Activated CD8-positive, alpha-beta T cell treated with anti-CD3 and anti-CD28 coated beads for 36 hours (primary cell): Measurements from ENCODE around the gene CES5A. TPM values are rescaled to one million over a fixed set of nuclear protein-coding genes. Genes with fewer than 3 reads are reported as not detected.

ENCODE experiments used
- ATAC-seq: fragments of 200-7000 bp; cut with Tn5 transposase; one replicate; pipeline ENCODE4 v1.10.0; 2021; ENCODE audit warnings: mild to moderate bottlenecking, moderate library complexity
- CTCF ChIA-PET: fragments of 350-600 bp; sonication (Branson Sonifier 250); formaldehyde crosslinking; loops from one replicate; lab custom pipeline; 2021; ENCODE audit warnings: antibody characterized with exemption; lab: Charles Lee
- POLR2A ChIA-PET: fragments of 350-600 bp; sonication (Branson Sonifier 250); formaldehyde crosslinking; loops from one replicate; lab custom pipeline; 2021; ENCODE audit warnings: antibody characterized with exemption; lab: Charles Lee
- DNase-seq: peaks from one replicate; pipeline ENCODE4 v3.0.0-alpha.2; 2020
- H3K27ac Mint-ChIP-seq: one replicate; pipeline ENCODE4 v1.8.0; 2021; ENCODE audit warnings: mild to moderate bottlenecking, mixed read lengths
- H3K27me3 Mint-ChIP-seq: one replicate; pipeline ENCODE4 v1.8.0; 2021; ENCODE audit warnings: mixed read lengths
- H3K36me3 Mint-ChIP-seq: one replicate; pipeline ENCODE4 v1.8.0; 2021; ENCODE audit warnings: low read depth, mixed read lengths
- H3K4me1 Mint-ChIP-seq: one replicate; pipeline ENCODE4 v1.8.0; 2021; ENCODE audit warnings: low read depth, mixed read lengths
- H3K4me3 Mint-ChIP-seq: one replicate; pipeline ENCODE4 v1.8.0; 2021; ENCODE audit warnings: mild to moderate bottlenecking, moderate library complexity, mixed read lengths
- H3K9me3 Mint-ChIP-seq: one replicate; pipeline ENCODE4 v1.8.0; 2021; ENCODE audit warnings: mixed read lengths
- CTCF ChIP-seq: fragments of 200-600 bp; IDR thresholded peaks from one replicate; pipeline ENCODE4 v1.8.0; 2022; ENCODE audit warnings: antibody characterized with exemption, mild to moderate bottlenecking
- intact Hi-C: fragments of 100-400 bp; cut with micrococcal nuclease; formaldehyde crosslinking; loops from one replicate; pipeline ENCODE4 v1.10.0; 2022
- total RNA-seq, 2 experiments: library from RNA; stranded (reverse); gene quantifications; one replicate each; pipeline ENCODE4 v1.2.3, GENCODE V29; 2021

Gene CES5A
- total RNA-seq, 2 experiments from 2014 or later: not detected

GRCh38 chr16:55908641-55909040, 33.5 kb upstream of the CES5A start:
- Mint-ChIP-seq H3K27ac (no peak overlapping the region), H3K36me3 (no peaks in the 10 kb centered on the region), H3K27me3 (peaks cover 12% of the 10 kb centered on the region), H3K4me1 (no peaks in the 10 kb centered on the region), H3K4me3 (no peak overlapping the region), H3K9me3 (peaks cover 9% of the 10 kb centered on the region)
- DNase-seq (no peak), ATAC-seq (no peak)
- CTCF ChIA-PET: no interaction called here
- no peak for TF ChIP-seq CTCF
- POLR2A ChIA-PET: no interaction called here
- intact Hi-C loops: no loop called here

GRCh38 chr16:55907661-55908060, 32.5 kb upstream of the CES5A start:
- TF ChIP-seq CTCF: no peak
- DNase-seq (no peak), ATAC-seq (no peak)
- H3K36me3 Mint-ChIP-seq: no peaks in the 10 kb centered on the region
- POLR2A ChIA-PET: no interaction called here
- H3K27ac Mint-ChIP-seq: no peak overlapping the region
- H3K9me3 Mint-ChIP-seq: peaks cover 14% of the 10 kb centered on the region
- H3K4me1 Mint-ChIP-seq: no peaks in the 10 kb centered on the region
- H3K4me3 Mint-ChIP-seq: no peak overlapping the region
- intact Hi-C loops: no loop called here
- H3K27me3 Mint-ChIP-seq: peaks cover 13% of the 10 kb centered on the region
- CTCF ChIA-PET: no interaction called here

GRCh38 chr16:55906123-55906522, 30.9 kb upstream of the CES5A start:
- Mint-ChIP-seq H3K4me3 (no peak overlapping the region), H3K9me3 (peaks cover 14% of the 10 kb centered on the region), H3K27me3 (peaks cover 14% of the 10 kb centered on the region), H3K36me3 (no peaks in the 10 kb centered on the region), H3K4me1 (no peaks in the 10 kb centered on the region), H3K27ac (no peak overlapping the region)
- ChIA-PET POLR2A (interaction anchor here (1.3 kb wide), 1 partner anchor 12 kb away, joined by 3 read pairs; no protein-coding TSS in a partner anchor), CTCF (no interaction called here)
- TF ChIP-seq CTCF: no peak
- DNase-seq (no peak), ATAC-seq (no peak)
- intact Hi-C loops: no loop called here

- no peak for DNase-seq
- Mint-ChIP-seq H3K27me3 (peaks cover 10% of the 10 kb centered on the region), H3K4me1 (peaks cover 1% of the 10 kb centered on the region), H3K4me3 (no peak overlapping the region), H3K9me3 (peaks cover 12% of the 10 kb centered on the region), H3K27ac (no peak overlapping the region), H3K36me3 (no peaks in the 10 kb centered on the region)
- ChIA-PET POLR2A (no interaction called here), CTCF (no interaction called here)
- intact Hi-C loops: no loop called here
- no peak for TF ChIP-seq CTCF
- ATAC-seq: no peak
Observed at GRCh38 chr16:55905651-55906050, 30.5 kb upstream of the CES5A start.

- H3K36me3 Mint-ChIP-seq: no peaks in the 10 kb centered on the region
- POLR2A ChIA-PET: no interaction called here
- TF ChIP-seq CTCF: no peak
- intact Hi-C loops: no loop called here
- H3K9me3 Mint-ChIP-seq: peaks cover 12% of the 10 kb centered on the region
- no peak overlapping the region for H3K4me3 Mint-ChIP-seq
- CTCF ChIA-PET: no interaction called here
- no peak overlapping the region for H3K27ac Mint-ChIP-seq
- DNase-seq (no peak), ATAC-seq (no peak)
- peaks cover 2% of the 10 kb centered on the region for H3K4me1 Mint-ChIP-seq
- peaks cover 7% of the 10 kb centered on the region for H3K27me3 Mint-ChIP-seq
Observed at GRCh38 chr16:55901566-55902217, 26.5 kb upstream of the CES5A start.
